Thymus (tissue), 11 donors: Measurements from ENCODE around the gene UBE2F. TPM values are rescaled to one million over a fixed set of nuclear protein-coding genes. Genes with fewer than 3 reads are reported as not detected.
"Not testable (repeated sequence)": the region's sequence is repeated elsewhere in the genome, so short reads cannot be mapped to it uniquely, and the experiment has no call there.

ENCODE experiments used
- DNase-seq, 9 donors: peaks; one replicate each; pipeline ENCODE4 v3.0.0-alpha.2; 2013; ENCODE audit warnings: low spot score in 9 of 9, low read depth in 6 of 9, missing footprints in 1 of 9
- H3K27ac ChIP-seq, 2 donors: one replicate each; pipeline ENCODE4 v1.5.1; 2013; ENCODE audit warnings: control low read depth in 1 of 2, low read depth in 1 of 2, low read length in 1 of 2, mild to moderate bottlenecking in 1 of 2, moderate library complexity in 1 of 2
- H3K27me3 ChIP-seq, 2 donors: one replicate each; pipeline ENCODE4 v1.5.1; 2013; ENCODE audit warnings: low read length in 1 of 2; ENCODE audit not compliant: control insufficient read depth in 2 of 2, insufficient read depth in 1 of 2
- H3K36me3 ChIP-seq, 2 donors: one replicate each; pipeline ENCODE4 v1.5.1; 2013; ENCODE audit warnings: low read length in 1 of 2, mild to moderate bottlenecking in 1 of 2, moderate library complexity in 1 of 2; ENCODE audit not compliant: control insufficient read depth in 2 of 2, insufficient read depth in 2 of 2
- H3K4me1 ChIP-seq, 2 donors: one replicate each; pipeline ENCODE4 v1.5.1; 2013; ENCODE audit warnings: low read length in 2 of 2; ENCODE audit not compliant: control insufficient read depth in 2 of 2, insufficient read depth in 2 of 2
- H3K4me3 ChIP-seq, 2 donors: one replicate each; pipeline ENCODE4 v1.5.1; 2013; ENCODE audit warnings: low read length in 2 of 2, control low read depth in 1 of 2, mild to moderate bottlenecking in 1 of 2
- H3K9me3 ChIP-seq, 2 donors: one replicate each; pipeline ENCODE4 v1.5.1; 2013; ENCODE audit warnings: low read length in 1 of 2, mild to moderate bottlenecking in 1 of 2; ENCODE audit not compliant: control insufficient read depth in 2 of 2, insufficient read depth in 1 of 2
- WGBS: extraction: QIAGEN DNeasy Blood & Tissue Kit; methylation state at CpG from one replicate; pipeline ENCODE4 v1.1.7; 2013; 5-methylcytosine and 5-hydroxymethylcytosine counted together
- polyA plus RNA-seq: library from polyadenylated mRNA; stranded (reverse); fragments of 200-250 nt; gene quantifications from one replicate; pipeline ENCODE4 v1.2.3, GENCODE V29; 2013
- total RNA-seq: library from RNA; stranded (reverse); fragments of 120-200 nt; gene quantifications from one replicate; pipeline ENCODE4 v1.2.4, GENCODE V29; 2013
- donor health status: healthy.

UBE2F gene
- total and polyA plus RNA-seq, 2 donors, result 50.7 to 77.8 TPM

GRCh38 chr2:238045575-238045974 is 78.8 kb downstream of the UBE2F start:
- H3K9me3 ChIP-seq, result no peaks in the 10 kb centered on the region
- no peaks in the 10 kb centered on the region for H3K27me3 ChIP-seq
- no peak overlapping the region for H3K4me3 ChIP-seq
- peaks cover 13 to 14% of the 10 kb centered on the region in 2 donors for H3K36me3 ChIP-seq
- no peak overlapping the region for H3K27ac ChIP-seq
- no peak for DNase-seq
- H3K4me1 ChIP-seq, result no peaks in the 10 kb centered on the region

- no peak overlapping the region for H3K27ac ChIP-seq
- no peaks in the 10 kb centered on the region for H3K9me3 ChIP-seq
- 90% methylated on average over 2 of the region's 2 CpGs for WGBS
- peaks cover 4 to 10% of the 10 kb centered on the region in 2 donors for H3K36me3 ChIP-seq
- H3K4me1 ChIP-seq, result no peaks in the 10 kb centered on the region
- H3K27me3 ChIP-seq, result no peaks in the 10 kb centered on the region
- no peak for DNase-seq
- H3K4me3 ChIP-seq, result no peak overlapping the region
These were observed 80.0 kb downstream of the UBE2F start for GRCh38 chr2:238046725-238047270.

GRCh38 chr2:238053191-238053776 is 86.5 kb downstream of the UBE2F start:
- DNase-seq, result no peak
- no peaks in the 10 kb centered on the region for H3K4me1 ChIP-seq
- no peak overlapping the region for H3K27ac ChIP-seq
- 96% methylated on average over 2 of the region's 2 CpGs for WGBS
- peaks cover 0 to 2% of the 10 kb centered on the region in 2 donors for H3K27me3 ChIP-seq
- no peaks in the 10 kb centered on the region for H3K9me3 ChIP-seq
- H3K36me3 ChIP-seq, result no peaks in the 10 kb centered on the region
- H3K4me3 ChIP-seq, result no peak overlapping the region

GRCh38 chr2:238055841-238056240 is 89.0 kb downstream of the UBE2F start:
- Histone ChIP-seq H3K27me3 (peaks cover 0 to 2% of the 10 kb centered on the region in 2 donors), H3K4me3 (no peak overlapping the region), H3K36me3 (no peaks in the 10 kb centered on the region), H3K4me1 (peaks cover 5 to 7% of the 10 kb centered on the region in 2 donors), H3K9me3 (no peaks in the 10 kb centered on the region), H3K27ac (no peak overlapping the region)
- 58% methylated on average over 3 of the region's 3 CpGs for WGBS
- no peak for DNase-seq

GRCh38 chr2:238057696-238058575 is 91.1 kb downstream of the UBE2F start:
- WGBS, result 96% methylated on average over 44 of the region's 44 CpGs
- DNase-seq, H3K4me3 ChIP-seq, H3K27me3 ChIP-seq, H3K9me3 ChIP-seq, H3K27ac ChIP-seq, H3K36me3 ChIP-seq: not testable (repeated sequence)
- peaks cover 12 to 17% of the 10 kb centered on the region in 2 donors for H3K4me1 ChIP-seq

- H3K36me3 ChIP-seq, result no peaks in the 10 kb centered on the region
- no peak overlapping the region for H3K27ac ChIP-seq
- peaks cover 0 to 2% of the 10 kb centered on the region in 2 donors for H3K27me3 ChIP-seq
- DNase-seq, result no peak
- H3K4me3 ChIP-seq, result no peak overlapping the region
- 97% methylated on average over 3 of the region's 3 CpGs for WGBS
- H3K4me1 ChIP-seq, result peaks cover 12 to 21% of the 10 kb centered on the region in 2 donors
- no peaks in the 10 kb centered on the region for H3K9me3 ChIP-seq
These were observed 92.7 kb downstream of the UBE2F start for GRCh38 chr2:238059505-238059904.

- Histone ChIP-seq H3K27me3 (peaks cover 0 to 2% of the 10 kb centered on the region in 2 donors), H3K4me1 (peaks cover 12 to 21% of the 10 kb centered on the region in 2 donors), H3K36me3 (peaks cover 0 to 2% of the 10 kb centered on the region in 2 donors), H3K27ac (peak overlapping the region; percentile 68 to 86), H3K4me3 (peak overlapping the region; percentile 76 to 88), H3K9me3 (no peaks in the 10 kb centered on the region)
- 4% methylated on average over 18 of the region's 18 CpGs for WGBS
- DNase-seq, result peak in 1 of 9 donors; percentile 18
These were observed 93.3 kb downstream of the UBE2F start for GRCh38 chr2:238060096-238060541.

- H3K4me3 ChIP-seq, result peak within 1 kb of the TSS; percentile 76 to 88
- peaks cover 12 to 21% of the 10 kb centered on the region in 2 donors for H3K4me1 ChIP-seq
- H3K27ac ChIP-seq, result peak within 1 kb of the TSS; percentile 69 to 86
- no peaks in the 10 kb centered on the region for H3K9me3 ChIP-seq
- DNase-seq, result peak; percentile 84 to 99 (median 97)
- peaks cover 0 to 4% of the 10 kb centered on the region in 2 donors for H3K36me3 ChIP-seq
- WGBS, result under 1% methylated on average over 98 of the region's 98 CpGs
- H3K27me3 ChIP-seq, result peaks cover 0 to 2% of the 10 kb centered on the region in 2 donors
These were observed 93.9 kb downstream of the UBE2F start, which contains the start of gene SCLY for GRCh38 chr2:238060542-238061314. SCLY (plus strand) TSS chr2:238061001; CDS start chr2:238061055, 54 bp downstream.
